GM12864 (cell line): ENCODE measurements around the gene CSF1R.

ENCODE experiments used
- DNase-seq: peaks from one replicate; pipeline ENCODE4 v3.0.0-alpha.2; 2011; ENCODE audit warnings: low read depth
- H3K4me3 ChIP-seq: 2 replicates; pipeline ENCODE4 v1.5.1; 2011; ENCODE audit warnings: mild to moderate bottlenecking, low read depth, low read length, control low read depth
- CTCF ChIP-seq: IDR thresholded peaks from 2 replicates; pipeline ENCODE4 v1.5.1; 2011; ENCODE audit warnings: low read depth, mild to moderate bottlenecking, moderate library complexity, low read length, control low read depth, inconsistent platforms; ENCODE audit errors: missing control alignments

The CSF1R gene

GRCh38 chr5:150085950-150086715, at the start of gene CSF1R:
TSS of gene CSF1R (minus strand) at chr5:150086554. CDS start at chr5:150086427, 127 bp downstream.
- DNase-seq: no peak

GRCh38 chr5:150135557-150136304, 49.4 kb upstream of the CSF1R start:
- DNase-seq: no peak
- no peak overlapping the region for H3K4me3 ChIP-seq
- no peak for TF ChIP-seq CTCF

More at GRCh38 chr5:150085950-150086715, at the start of gene CSF1R:
- no peak for TF ChIP-seq CTCF
- H3K4me3 ChIP-seq: no peak within 1 kb of the TSS

- H3K4me3 ChIP-seq: no peak overlapping the region
- no peak for DNase-seq
- no peak for TF ChIP-seq CTCF
Measured at GRCh38 chr5:150134198-150134588, 47.8 kb upstream of the CSF1R start.

GRCh38 chr5:150133581-150134197, 47.3 kb upstream of the CSF1R start:
- no peak for TF ChIP-seq CTCF
- no peak overlapping the region for H3K4me3 ChIP-seq
- DNase-seq: no peak

DNA sequence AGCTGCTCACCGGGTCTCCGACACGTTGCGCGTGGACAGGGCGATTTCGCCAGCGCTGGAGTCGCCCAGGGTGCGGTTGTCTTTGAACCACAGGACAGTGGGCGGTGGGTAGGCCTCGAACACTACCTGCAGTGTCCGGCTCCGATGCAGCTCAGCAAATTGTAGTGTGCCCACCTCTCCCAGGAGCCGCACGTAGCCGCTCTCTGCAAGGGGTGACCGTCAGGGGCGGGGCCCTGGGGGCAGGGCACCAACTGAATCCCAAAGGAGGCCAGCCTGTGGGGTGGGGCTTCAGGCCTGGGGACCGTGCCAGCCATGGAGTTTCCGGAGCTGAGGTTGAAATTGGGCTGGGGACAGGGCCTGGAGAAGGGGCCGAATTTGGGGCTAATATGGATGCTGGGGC, 46.4 kb upstream of the CSF1R start:
- DNase-seq: no peak
- TF ChIP-seq CTCF: no peak
- no peak overlapping the region for H3K4me3 ChIP-seq

DNA sequence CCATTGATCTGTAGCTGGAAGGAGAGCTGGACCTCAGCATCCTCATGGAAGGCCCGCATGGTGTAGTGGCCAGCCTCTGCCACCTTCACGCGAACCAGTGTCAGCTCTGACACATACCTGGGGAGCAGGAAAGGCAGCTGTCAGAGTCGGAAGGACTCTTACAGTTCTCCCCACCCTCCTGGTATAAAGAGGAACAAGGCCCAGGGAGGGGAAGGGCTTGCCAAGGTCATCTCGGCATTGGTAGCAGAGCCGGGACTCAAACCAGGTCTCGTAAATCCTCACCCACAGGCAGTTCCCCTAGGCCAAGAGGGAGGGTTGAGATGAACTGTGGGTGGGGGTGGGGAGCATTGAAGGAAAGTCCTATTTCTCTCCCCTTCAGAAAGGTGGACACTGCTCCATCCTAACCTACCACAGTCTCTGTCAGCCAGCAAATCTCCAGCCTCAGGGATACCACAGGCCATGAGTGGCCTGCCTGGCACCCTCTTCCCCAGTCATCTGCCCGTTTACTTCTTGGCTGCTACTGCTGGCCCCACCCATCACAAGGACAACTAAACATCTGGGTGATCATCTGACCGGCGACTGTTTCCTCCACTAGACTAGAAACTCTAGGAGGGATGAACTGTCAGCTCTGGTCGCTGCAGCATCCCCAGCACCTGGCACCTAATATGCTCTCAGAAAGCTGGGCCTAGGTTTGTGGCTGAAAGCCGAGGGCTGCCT, 45.8 kb upstream of the CSF1R start:
- DNase-seq: no peak
- H3K4me3 ChIP-seq: no peak overlapping the region
- no peak for TF ChIP-seq CTCF
